HG02852 (cell line): Measurements from ENCODE around the gene ULBP1.
A peak's percentile ranks its signal among the peaks of the same experiment; 100 is the strongest.
"Not testable (repeated sequence)": the region's sequence is repeated elsewhere in the genome, so short reads cannot be mapped to it uniquely, and the experiment has no call there.

Experiments
- ATAC-seq: cut with Tn5 transposase; IDR thresholded peaks from one replicate; pipeline ENCODE4 v1.9.1; 2021; ENCODE audit warnings: mild to moderate bottlenecking, moderate library complexity; ENCODE audit not compliant: unreplicated experiment

Gene ULBP1

GRCh38 chr6:149951096-149951495, 12.6 kb upstream of the ULBP1 start:
- no peak for ATAC-seq

- ATAC-seq, result no peak
These were observed 12.1 kb upstream of the ULBP1 start for GRCh38 chr6:149951626-149952025.

DNA sequence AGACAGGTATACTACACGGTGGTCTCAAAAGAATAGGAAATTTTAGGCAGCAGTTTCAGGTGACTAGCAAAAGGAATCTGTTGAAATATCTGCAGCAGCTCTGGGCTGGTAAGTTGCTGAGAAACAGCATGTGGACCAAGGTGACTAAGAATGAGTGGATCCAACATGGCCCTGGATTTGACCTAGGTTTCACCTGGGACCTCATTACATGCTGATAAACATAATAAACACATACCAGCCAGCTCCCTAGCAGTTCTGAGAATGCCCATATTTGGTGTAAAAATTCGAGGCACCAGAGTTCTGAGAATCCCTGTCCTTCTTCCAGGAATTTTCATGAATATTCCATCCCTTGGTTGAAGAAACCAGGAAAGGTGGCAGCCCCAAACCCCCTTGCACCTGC, 10.4 kb upstream of the ULBP1 start:
- not testable (repeated sequence) for ATAC-seq

- peak; percentile 48 for ATAC-seq
These were observed 9.8 kb upstream of the ULBP1 start for GRCh38 chr6:149953934-149954327.

DNA sequence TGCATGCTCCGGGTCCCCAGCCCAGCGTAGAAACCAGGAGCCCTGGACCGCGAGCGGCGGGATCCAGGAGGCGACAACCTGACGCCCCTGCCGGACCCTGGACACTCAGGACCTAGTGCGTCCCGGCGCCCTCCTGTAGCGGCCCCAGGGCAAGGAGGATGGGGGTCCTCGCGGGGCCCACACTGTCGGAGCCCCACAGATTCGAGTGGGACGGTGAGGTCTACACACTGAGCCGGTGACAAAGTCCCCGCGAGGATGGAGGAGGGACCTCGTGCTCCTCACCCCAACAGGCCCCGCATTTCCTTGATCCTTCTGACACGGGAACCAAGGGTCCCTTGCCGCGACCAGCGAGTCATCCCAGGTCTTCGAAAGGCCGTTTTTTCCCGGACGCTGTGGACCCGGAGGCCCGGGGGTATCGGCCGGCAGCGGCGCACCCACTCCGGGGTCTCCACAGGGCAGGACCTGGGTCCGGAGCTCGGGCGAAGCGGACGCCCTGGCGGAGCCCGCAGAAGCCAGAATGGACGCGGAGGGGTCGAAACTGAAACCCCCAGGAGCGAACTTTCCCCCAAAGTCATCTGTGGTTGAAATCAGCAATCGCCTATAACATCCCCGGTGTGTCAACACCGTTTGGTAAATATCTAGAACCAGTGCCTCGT, 9.3 kb upstream of the ULBP1 start:
- not testable (repeated sequence) for ATAC-seq

- ATAC-seq, result not testable (repeated sequence)
These were observed 8.6 kb upstream of the ULBP1 start for GRCh38 chr6:149954984-149955653.

DNA sequence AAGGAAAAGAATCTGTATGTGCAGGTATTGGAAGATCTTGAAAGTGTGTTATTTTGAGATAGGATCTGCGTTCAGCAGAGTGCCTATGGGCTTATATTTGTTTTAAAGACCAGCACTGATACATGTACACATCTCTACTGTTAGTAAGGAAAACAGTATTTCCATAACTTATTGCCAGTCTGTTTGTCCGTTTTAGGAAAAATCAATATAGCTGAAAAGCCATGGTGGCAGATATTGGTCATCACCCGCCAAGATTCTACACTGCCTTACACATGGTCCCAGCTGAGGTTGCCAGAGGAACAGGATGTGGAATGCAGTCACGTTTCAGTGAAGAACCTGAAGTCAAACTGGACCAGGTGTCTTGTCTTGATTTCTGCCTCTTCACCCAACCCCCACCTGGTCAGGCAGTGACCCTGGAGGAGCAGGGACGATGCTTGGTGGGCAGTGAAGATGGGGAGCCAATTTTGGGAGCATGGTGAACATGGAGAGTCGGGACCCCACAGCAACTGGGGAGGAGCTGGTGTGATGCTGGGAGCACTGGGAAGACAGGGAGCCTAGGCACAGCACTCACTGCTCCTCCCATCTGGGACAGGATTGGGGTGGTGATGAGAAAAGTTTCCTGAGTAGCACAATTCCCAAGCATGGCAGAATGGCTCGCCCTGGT, 8.0 kb upstream of the ULBP1 start:
- not testable (repeated sequence) for ATAC-seq

DNA sequence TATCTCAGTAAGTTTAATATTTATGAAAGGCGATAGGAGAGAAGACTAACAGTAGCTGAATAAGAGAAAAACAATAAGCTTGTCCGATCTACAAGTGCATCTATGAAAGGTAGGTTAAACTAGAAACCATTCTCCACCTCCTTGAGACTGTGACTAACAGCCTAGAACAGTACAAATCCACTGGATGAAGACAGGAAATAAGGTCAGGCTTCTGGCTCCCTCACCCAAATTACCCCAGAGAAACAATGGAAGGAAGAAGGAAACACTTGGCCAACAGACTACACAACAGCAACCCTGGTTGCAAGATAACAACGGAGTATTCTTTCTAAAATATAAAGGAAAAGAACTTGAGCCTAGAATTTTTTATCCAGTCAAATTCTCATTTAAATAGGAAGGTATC, 5.6 kb upstream of the ULBP1 start:
- not testable (repeated sequence) for ATAC-seq

DNA sequence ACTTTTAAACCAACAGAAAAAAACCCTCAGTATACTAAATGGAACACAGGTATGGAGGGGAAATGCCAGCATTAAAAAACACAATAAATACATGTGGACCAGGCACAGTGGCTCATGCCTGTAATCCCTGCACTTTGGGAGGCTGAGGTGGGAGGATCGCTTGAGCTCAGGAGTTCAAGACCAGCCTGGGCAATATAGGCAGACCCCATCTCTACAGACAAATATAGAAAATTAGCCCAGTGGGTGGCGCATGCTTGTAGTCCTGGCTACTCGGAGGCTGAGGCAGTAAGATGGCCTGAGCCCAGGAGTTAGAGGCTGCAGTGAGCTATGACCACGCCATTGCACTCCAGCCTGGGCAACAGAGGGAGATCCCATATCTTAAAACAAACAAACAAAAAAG, 3.9 kb upstream of the ULBP1 start:
- ATAC-seq, result not testable (repeated sequence)

- no peak for ATAC-seq
These were observed 3.3 kb upstream of the ULBP1 start for GRCh38 chr6:149960488-149960887.

- ATAC-seq, result no peak
These were observed 1.9 kb upstream of the ULBP1 start for GRCh38 chr6:149961728-149962425.

- no peak for ATAC-seq
These were observed 1.1 kb upstream of the ULBP1 start for GRCh38 chr6:149962461-149963211.

DNA sequence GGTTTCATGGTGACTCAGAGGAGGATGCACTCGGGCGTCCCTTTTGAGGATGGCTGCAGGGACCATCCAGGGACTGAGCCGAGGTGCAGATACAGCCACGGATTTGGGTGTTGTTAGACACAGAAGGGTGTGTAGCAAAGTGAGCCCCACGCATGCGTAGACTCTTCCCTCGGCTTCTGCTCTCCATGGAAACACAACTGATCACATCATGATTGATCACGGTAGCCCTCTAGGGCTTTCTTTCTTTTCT, 606 bp upstream of the ULBP1 start:
- peak; percentile 44 for ATAC-seq

GRCh38 chr6:149964308-149965193, 808 bp downstream of the ULBP1 start:
- no peak for ATAC-seq

GRCh38 chr6:149965194-149966020, 1.7 kb downstream of the ULBP1 start:
- ATAC-seq, result no peak

DNA sequence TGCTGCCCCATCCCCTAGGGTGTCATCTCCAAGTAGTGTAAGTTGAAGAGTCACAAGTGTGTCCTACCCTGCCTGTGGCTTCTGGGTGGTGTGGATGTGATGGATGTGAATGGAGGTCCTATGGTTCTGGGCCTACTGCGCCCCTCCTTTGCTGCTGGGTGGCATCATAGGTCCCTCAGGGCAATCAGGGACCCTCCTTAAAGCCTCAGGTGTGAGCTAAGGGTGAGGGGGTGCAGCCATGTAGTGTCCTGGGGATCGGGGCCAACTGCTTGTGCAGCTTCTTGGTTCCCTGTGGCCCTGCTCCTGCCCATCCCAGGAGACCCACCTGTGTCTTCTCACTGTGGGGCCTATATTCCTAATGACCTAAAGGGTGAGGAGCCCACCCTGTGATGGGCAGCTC, 2.6 kb downstream of the ULBP1 start:
- ATAC-seq, result not testable (repeated sequence)

DNA sequence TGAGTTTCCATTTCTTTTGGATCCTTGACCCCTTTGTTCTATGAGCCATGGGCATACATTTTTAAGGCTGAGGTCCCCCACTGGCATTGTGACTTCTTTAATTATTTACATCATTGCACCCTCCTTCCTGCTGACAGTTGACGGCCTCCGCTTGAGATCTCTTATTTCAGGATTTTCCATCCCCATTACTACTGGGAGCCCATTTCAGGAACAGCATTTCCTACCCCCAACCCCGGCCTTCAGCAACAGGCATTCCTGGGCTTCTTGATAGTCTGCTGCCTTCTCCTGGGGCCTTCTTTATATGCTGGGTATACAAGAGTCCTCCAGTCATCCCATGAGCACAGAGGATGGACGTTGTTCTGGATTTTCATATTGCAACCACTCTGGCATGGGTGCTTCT, 3.8 kb downstream of the ULBP1 start:
- ATAC-seq, result no peak

- not testable (repeated sequence) for ATAC-seq
These were observed 4.3 kb downstream of the ULBP1 start for GRCh38 chr6:149967999-149968398.

GRCh38 chr6:149968909-149969308, 5.2 kb downstream of the ULBP1 start:
- not testable (repeated sequence) for ATAC-seq
